G401 (cell line): ENCODE measurements around the gene EEIG1. TPM values are rescaled to one million over a fixed set of nuclear protein-coding genes. Genes with fewer than 3 reads are reported as not detected.

Experiments used
- DNase-seq: peaks from one replicate; pipeline ENCODE4 v3.0.0-alpha.2; 2015; ENCODE audit warnings: low spot score
- in situ Hi-C: cut with HindIII; loops from 2 replicates; pipeline ENCODE4 v1.10.0; 2016; ENCODE audit warnings: low sequenced_read_pairs, mixed read lengths
- total RNA-seq: library from RNA; depleted of rRNA; stranded (reverse); fragments of >200 nt; shearing (Covaris generic); gene quantifications from 2 replicates; pipeline ENCODE4 v1.2.3, GENCODE V29; 2014; rRNA removed

Gene EEIG1
- total RNA-seq, 1 experiment from 2014 or later, result 12.4 TPM

DNA sequence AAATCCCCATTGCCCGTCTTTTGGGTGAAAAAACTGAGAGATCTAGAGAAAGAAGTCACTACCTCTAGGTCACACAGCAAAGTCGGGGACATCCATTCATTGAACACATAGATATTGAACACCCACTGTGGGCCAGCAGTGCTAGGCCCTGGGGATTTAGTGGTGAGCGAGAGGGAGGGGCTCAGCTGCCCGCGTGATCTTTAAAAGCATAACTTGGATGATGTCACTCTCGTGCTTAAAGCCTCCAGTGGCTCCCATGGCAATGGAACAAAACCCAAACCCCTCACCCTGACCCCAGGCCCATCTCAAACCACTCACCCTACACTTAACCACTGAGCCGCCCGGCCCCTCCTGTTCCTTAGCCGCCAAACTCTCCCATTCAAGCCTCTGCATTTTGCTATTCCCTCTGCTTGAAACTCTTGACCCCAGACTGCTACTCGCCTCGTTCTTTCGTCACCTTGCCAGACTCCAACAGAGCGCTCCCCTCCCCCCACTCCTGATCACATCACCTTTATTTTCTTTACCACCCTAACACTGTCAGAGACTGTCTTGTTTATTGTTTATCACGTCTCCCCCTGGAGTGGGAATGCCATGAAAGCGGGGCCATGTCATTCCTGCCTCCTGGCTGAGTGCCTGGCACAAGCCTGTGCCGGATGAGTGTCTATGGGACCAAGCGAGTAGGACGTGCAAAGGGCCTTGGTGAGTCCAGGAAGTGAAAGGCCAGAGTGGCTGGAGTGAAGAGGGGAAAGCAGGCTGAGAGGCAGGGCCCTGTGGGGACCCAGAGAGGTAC lies 49.5 kb downstream of the EEIG1 start:
- in situ Hi-C loops, result loop anchor here (25.0 kb wide), 1 partner anchor 169 kb away; no protein-coding TSS in a partner anchor
- DNase-seq, result no peak

Other genes starting within 250 kb of the EEIG1 start
- gene TOR2A, start 245.7 kb downstream of the EEIG1 start, total RNA-seq, result 17.9 and 25.0 TPM in 2 replicates
- 4.6 and 6.5 TPM in 2 replicates for gene SH2D3C, start 202.3 kb downstream of the EEIG1 start, total RNA-seq
- 103 and 121 TPM in 2 replicates for gene CDK9, start 195.0 kb downstream of the EEIG1 start, total RNA-seq
- 164 and 188 TPM in 2 replicates for gene FPGS, start 178.1 kb downstream of the EEIG1 start, total RNA-seq
- 2.6 and 4.4 TPM in 2 replicates for gene ENG, start 126.3 kb downstream of the EEIG1 start, total RNA-seq
- 46.4 and 62.6 TPM in 2 replicates for gene AK1, start 103.3 kb downstream of the EEIG1 start, total RNA-seq
- 44.8 and 73.0 TPM in 2 replicates for gene ST6GALNAC6, start 81.4 kb downstream of the EEIG1 start, total RNA-seq
- gene ST6GALNAC4, start 63.9 kb downstream of the EEIG1 start, total RNA-seq, result 31.9 and 32.8 TPM in 2 replicates
- gene PIP5KL1, start 50.2 kb downstream of the EEIG1 start, total RNA-seq, result 0.68 and 23.4 TPM in 2 replicates
- 17.1 and 39.0 TPM in 2 replicates for gene DPM2, start 43.1 kb downstream of the EEIG1 start, total RNA-seq
- gene NAIF1, start 86.3 kb upstream of the EEIG1 start, total RNA-seq, result 5.4 and 6.6 TPM in 2 replicates
- 25.5 and 29.0 TPM in 2 replicates for gene SLC25A25, start 87.2 kb upstream of the EEIG1 start, total RNA-seq
- 85.7 and 122 TPM in 2 replicates for gene PTGES2, start 146.7 kb upstream of the EEIG1 start, total RNA-seq
- gene LCN2, start 168.5 kb upstream of the EEIG1 start, total RNA-seq, result 13.5 TPM in 1 of 2 replicates, not detected in the other
- gene BBLN, start 179.3 kb upstream of the EEIG1 start, total RNA-seq, result 121 and 125 TPM in 2 replicates
- gene CIZ1, start 210.6 kb upstream of the EEIG1 start, total RNA-seq, result 13.7 and 17.5 TPM in 2 replicates
- 5.5 and 6.1 TPM in 2 replicates for gene DNM1, start 222.4 kb upstream of the EEIG1 start, total RNA-seq